Tongue (tissue), 2 donors: ENCODE measurements around the gene TTBK2. TPM values are rescaled to one million over a fixed set of nuclear protein-coding genes. Genes with fewer than 3 reads are reported as not detected.

Experiments
- DNase-seq: peaks from one replicate; pipeline ENCODE4 v3.0.0-alpha.2; 2015
- total RNA-seq: library from RNA; depleted of rRNA; stranded (reverse); fragments of >200 nt; gene quantifications from one replicate; pipeline ENCODE4 v1.2.3, GENCODE V29; 2014

TTBK2 gene
- total RNA-seq, 1 donor from 2014 or later, result 18.2 TPM

GRCh38 chr15:42727750-42728381 is 192.7 kb downstream of the TTBK2 start:
- DNase-seq, result no peak

DNA sequence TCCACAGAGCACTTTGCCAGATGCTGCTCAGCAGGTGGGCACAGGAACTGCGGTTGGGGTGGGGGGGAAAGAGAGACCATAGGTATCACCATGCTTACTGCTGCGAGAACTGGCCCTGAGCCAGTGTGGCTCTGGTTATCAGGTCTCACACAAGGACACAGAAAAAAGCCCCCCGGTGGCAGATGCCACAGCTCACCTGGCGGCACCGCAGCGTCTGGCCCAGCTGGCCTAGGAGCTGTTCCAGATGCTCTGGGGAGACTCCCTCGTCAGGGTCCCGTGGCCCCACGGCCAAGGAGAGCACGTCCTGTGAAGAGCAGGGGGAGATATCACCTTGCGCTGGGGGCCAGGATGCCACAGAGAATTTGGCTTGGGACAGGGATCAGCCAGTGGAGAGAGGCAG is 194.5 kb downstream of the TTBK2 start:
- no peak for DNase-seq

DNA sequence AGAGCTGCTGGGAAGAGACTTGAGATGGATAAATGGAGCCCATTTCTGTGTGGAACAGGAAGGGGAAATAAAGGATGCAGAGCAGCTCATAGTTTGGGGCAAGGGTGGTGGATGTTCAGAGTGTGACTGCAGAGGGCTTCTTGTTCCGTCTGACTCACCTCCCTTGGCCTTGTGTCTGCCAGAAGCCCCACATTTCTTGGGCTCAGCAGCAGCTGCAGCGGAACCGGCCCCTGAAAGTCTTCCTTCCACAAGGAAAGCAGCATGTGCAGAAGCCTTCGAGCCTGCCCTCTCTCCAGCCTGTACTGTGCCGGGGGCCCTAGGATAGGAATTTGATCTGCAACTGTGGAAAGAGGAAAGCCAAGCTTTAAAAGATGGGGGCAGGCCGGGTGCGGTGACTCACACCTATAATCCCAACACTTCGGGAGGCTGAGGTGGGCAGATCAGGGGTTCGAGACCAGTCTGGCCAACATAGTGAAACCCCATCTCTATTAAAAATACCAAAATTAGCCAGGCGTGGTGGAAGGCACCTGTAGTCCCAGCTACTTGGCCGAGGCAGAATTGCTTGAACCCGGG is 195.2 kb downstream of the TTBK2 start:
- DNase-seq, result no peak

DNA sequence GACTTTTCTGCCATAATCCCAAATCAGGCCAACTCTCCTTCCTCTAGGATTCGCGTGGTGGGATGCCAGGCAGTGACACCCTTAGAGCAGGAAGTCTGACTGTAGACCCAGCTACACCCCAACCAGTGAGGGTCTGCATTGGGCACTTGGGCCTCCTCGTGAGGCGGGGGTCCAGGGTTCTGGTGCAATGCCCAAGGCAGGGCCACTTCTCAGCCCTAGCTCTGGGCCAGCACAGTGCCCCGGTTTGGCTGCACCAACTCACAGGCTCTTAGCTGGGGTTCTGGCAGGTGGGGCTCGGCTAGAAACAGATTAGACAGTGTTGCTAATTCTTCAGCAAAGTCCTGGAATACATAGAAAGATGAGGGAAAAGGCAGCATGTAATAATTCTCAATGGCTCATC is 196.3 kb downstream of the TTBK2 start:
- DNase-seq, result no peak

- DNase-seq, result no peak
These were observed 197.5 kb downstream of the TTBK2 start for GRCh38 chr15:42723068-42723467.

- DNase-seq, result no peak
These were observed 198.7 kb downstream of the TTBK2 start for GRCh38 chr15:42721916-42722315.

- DNase-seq, result no peak
These were observed 199.6 kb downstream of the TTBK2 start for GRCh38 chr15:42721016-42721415.

DNA sequence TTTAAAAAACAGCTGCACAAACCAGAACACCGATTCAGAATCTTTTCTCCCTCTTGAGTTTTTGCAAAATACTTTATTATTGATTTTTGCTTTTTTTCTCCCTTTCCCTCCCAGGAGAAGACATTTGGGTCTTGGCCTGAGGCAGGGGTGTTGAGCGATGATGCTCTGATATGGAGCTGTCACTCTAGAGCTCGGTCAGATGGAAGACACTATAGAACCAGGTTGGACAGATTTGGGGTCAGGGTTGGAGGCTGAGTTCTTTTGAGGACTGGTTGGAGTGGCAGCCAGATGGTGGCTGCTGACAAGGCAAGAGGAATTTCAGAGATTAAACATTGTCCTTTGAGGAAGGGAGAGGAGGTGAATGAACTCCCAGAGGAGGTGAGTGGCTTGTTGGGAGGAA is 200.5 kb downstream of the TTBK2 start:
- DNase-seq, result no peak

GRCh38 chr15:42719043-42719442 is 201.5 kb downstream of the TTBK2 start:
- DNase-seq, result no peak

- DNase-seq, result no peak
These were observed 204.0 kb downstream of the TTBK2 start for GRCh38 chr15:42716626-42717025.

DNA sequence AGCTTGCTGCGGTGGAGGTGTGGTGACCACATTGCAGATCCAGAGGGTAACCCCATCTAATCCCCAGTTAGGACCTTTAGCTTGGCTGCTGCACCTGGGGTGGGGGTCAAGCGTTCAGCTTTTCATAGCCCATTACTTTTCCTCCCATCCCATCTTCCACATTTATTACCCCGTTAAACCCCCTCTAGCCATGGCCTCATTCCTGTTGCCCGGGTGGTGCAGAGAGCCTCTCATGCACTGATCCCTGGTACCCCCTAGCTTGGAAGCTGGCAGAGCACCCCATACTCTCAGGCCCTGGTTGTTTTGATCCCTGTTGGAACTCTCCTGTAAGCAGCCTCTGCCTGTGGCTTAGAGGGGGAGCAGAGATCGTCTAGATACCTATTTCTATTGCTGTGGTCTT is 204.5 kb downstream of the TTBK2 start:
- DNase-seq, result no peak

GRCh38 chr15:42712584-42712983 is 208.0 kb downstream of the TTBK2 start:
- no peak for DNase-seq

DNA sequence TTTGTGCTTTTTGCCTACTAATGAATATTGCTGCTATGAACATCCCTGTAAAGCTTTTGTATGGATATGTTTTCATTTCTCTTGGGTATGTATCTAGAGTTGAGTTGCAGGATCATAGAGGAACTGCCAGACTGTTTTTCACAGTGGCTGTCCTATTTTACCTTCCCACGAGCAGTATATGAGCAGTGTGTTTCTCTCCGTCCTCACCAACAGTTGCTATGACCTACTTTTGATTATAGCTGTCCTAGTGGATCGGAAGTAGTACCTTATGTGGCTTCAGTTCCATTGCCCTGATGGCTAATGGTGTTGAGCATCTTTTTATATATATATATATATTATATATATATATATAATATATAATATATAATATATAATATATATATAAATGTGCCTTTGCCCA is 208.8 kb downstream of the TTBK2 start:
- no peak for DNase-seq

DNA sequence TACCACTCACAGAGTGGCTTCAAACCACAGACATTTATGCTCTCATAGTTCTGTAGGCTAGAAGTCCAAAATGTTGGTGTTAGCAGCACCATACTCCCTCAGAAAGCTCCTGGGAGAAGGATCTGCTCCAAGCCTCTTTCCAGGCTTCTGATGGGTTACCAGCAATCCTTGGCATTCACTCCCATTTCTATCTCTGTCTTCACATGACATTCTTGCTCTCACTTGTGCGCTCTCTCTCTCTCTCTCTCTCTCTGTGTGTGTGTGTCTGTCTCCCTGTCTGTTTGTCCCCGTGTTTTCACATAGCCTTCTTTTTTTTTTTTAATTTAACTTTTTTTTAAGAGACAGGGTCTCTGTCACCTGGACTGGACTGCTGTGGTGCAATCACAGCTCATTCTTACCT is 209.9 kb downstream of the TTBK2 start:
- no peak for DNase-seq

GRCh38 chr15:42707873-42708544 is 212.6 kb downstream of the TTBK2 start:
- DNase-seq, result no peak

DNA sequence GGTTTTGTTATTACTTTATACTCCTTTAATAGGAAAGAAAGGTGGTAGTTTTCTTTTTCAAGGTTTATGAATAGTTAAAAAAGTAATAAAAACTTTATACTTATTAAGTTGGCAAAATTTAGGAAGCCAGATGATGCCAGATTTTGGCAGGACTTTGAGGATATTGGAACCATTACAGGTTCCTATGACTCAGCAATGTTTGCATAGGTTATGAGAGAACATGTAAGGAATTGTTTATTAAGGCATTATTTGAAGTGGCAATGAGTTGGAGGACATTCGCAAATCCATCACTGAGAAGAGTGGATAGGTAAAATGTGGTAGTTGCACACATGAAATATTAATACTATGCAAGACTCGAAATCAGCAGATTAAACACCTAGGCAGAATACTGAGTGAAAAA is 213.5 kb downstream of the TTBK2 start:
- no peak for DNase-seq

- DNase-seq, result no peak
These were observed 215.2 kb downstream of the TTBK2 start for GRCh38 chr15:42705336-42705735.

- DNase-seq, result peak; percentile 81
These were observed 216.1 kb downstream of the TTBK2 start for GRCh38 chr15:42704492-42704926.

- no peak for DNase-seq
These were observed 224.0 kb downstream of the TTBK2 start for GRCh38 chr15:42696626-42697025.

GRCh38 chr15:42695527-42696071 is 225.0 kb downstream of the TTBK2 start:
- DNase-seq, result no peak

DNA sequence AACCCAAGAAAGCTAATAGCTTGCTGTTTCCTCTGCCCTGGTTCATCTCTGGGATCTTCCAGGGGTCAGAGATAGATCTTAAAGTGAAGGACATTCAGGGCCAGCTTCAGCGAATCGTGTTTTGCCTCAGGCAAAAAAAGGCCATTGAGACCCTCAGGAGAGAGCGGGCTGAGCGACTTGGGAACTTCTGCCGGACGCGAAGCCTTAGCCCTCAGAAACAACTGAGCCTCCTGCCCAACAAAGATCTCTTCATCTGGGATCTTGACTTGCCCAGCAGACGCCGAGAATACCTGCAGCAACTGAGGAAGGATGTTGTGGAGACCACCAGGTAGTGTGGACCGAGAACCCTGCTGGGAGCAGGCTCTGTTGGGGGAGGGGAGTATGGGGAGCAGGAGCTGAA is 226.2 kb downstream of the TTBK2 start:
- DNase-seq, result no peak

- DNase-seq, result no peak
These were observed 226.6 kb downstream of the TTBK2 start for GRCh38 chr15:42693942-42694341.

GRCh38 chr15:42693496-42693895 is 227.1 kb downstream of the TTBK2 start:
- DNase-seq, result no peak

DNA sequence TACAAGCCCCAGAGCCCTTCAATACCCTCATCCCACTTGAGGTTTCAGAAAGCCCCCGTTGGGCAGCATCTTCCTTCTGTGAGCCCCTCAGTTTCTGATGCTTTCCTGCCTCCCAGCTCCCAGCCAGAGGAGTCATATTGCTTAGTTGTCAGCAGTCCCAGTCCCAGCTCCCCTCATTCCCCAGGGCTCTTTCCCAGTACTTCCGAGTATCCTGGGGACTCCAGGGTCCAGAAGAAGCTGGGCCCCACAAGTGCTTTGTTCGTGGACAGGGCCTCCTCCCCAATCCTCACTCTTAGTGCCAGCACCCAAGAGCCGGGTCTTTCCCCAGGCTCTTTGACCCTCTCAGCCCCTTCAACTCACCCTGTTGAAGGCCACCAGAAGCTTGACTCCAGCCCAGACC is 227.6 kb downstream of the TTBK2 start:
- DNase-seq, result no peak
